GM12872 (cell line): Measurements from ENCODE around the gene YAP1.

Experiments
- CTCF ChIP-seq: IDR thresholded peaks from 3 replicates; pipeline ENCODE4 v1.5.1; 2011; ENCODE audit warnings: low read depth, mild to moderate bottlenecking, low read length, moderate library complexity; ENCODE audit not compliant: insufficient read depth

YAP1 gene

DNA sequence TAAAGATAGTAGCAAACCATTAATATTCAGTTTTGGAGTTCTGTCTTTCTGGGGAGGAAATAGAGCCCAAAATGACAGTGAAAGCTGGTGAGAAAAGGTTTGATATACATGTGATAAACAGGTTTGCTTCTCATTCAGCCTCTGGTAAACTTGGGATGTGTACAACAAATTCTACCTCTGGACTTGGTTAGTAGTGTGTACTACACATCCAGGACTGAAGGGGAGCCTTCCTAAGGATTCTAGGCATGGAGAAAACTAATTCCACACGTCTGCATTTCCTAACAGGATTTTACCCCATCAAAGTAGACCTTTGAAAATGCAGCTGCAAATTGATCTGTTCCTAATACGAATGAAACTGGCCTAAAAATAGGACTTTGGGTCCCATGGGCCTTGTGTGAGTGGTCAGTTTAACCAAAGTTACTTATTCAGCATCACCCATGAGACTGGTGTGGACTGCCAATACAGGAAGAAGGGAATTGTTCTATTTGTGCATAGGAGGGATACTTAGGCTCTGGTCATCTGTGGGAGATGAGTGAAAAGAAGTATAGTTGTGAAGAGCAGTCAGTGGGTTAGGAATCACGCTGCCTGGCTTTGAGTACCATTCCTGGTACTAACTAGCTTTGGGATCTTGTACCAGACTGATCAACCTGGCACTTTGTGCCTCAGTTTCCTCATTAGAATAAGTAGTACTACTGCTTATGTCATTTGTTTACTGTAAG is 74.2 kb downstream of the YAP1 start:
- TF ChIP-seq CTCF, result no peak

DNA sequence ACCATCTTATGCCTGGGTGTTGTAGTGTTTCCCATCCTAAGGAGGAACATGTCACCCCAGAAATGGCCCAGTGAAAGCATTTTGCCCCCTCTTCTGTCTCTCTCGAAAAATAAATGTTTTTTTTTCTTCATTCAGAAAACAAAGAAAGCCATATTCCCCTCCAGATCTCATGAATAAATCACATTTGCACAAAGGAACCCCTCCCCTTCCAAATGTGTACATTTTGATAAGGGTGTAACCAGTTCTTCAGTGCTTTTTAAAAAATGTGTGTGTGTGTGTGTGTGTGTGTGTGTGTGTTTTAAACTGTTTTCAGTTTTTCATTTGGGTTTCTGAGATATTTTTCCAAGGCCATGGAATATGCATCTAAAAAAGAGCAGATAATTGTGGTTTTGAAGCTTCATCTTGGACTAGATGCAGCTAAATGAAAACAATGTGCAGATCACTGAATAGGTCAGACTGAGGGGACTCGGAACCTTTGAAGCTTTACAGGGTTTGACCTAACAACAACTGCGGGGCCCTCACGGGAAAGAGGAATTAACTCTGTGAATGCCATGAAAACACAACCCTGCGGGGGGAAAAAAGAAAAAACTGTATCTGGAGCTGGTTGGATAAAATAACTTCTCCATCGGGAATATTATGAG is 76.4 kb downstream of the YAP1 start:
- no peak for TF ChIP-seq CTCF

- no peak for TF ChIP-seq CTCF
Measured at GRCh38 chr11:102187416-102188151, 77.3 kb downstream of the YAP1 start.

GRCh38 chr11:102188488-102188887 is 78.2 kb downstream of the YAP1 start:
- no peak for TF ChIP-seq CTCF

GRCh38 chr11:102191832-102192231 is 81.6 kb downstream of the YAP1 start:
- no peak for TF ChIP-seq CTCF

DNA sequence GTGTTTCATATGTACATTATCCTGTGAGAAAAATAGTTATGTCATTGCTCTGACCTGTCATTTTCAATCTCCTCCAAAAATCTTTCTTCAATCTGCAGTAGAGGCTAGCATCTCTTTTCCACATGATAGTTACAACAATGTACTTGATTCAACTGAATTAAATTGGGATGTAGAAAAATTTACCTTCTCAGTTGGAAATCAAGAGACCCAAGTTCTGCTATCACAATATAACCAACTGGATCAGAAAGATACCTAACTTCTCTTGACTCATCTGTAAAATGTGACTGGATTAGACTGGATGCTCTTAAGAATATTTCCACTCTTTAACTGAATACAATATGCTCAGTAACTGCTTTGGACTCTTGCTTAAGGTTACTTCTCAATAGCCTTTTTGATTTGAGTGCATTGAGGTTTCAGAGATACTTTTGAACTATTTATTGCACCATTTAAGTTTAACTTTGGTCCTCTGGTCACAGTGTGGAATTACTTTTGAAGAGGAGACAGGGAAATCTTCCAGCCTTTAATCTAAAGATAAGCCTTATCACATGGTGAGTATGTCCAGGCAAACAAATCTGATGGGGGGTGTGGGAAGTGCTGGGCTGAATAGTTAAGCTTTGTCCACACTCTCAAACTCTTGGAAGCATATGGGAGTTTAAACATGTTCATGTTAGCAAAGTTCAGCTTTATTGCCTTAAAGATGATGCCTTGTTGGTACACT is 82.3 kb downstream of the YAP1 start:
- no peak for TF ChIP-seq CTCF

GRCh38 chr11:102194257-102194656 is 84.0 kb downstream of the YAP1 start:
- no peak for TF ChIP-seq CTCF
